Measurements from ENCODE around the gene FCRL2. TPM values are rescaled to one million over a fixed set of nuclear protein-coding genes. Genes with fewer than 3 reads are reported as not detected.

Gene FCRL2
- total RNA-seq, 4 donors from 2014 or later = 0.50 TPM; not detected in 3

- peaks cover 0 to 5% (median 0%) of the 10 kb centered on the region in 4 donors for H3K27me3 ChIP-seq
- intact Hi-C loops (cut with DNase I) = no loop called here
- WGBS = 67% methylated on average over 4 of the region's 4 CpGs
These were observed 79.0 kb downstream of the FCRL2 start for GRCh38 chr1:157697781-157698569.

GRCh38 chr1:157696966-157697628, 79.8 kb downstream of the FCRL2 start:
- TF ChIP-seq POLR2A (IDR thresholded peaks at IDR 0.05; ENCODE audit: low read depth) = no peak
- Histone ChIP-seq H3K27ac (replicated peaks in 1 of 4) (no peak overlapping the region), H3K36me3 (no peaks in the 10 kb centered on the region), H3K9me3 (no peaks in the 10 kb centered on the region), H3K27me3 (peaks cover 0 to 5% (median 0%) of the 10 kb centered on the region in 4 donors), H3K4me1 (no peaks in the 10 kb centered on the region), H3K4me3 (no peak overlapping the region)
- DNase-seq (ENCODE audit: extremely low spot score) = no peak
- WGBS = 62% methylated on average over 4 of the region's 4 CpGs
- intact Hi-C loops (cut with DNase I) = no loop called here

More at GRCh38 chr1:157697781-157698569, 79.0 kb downstream of the FCRL2 start:
- no peak for DNase-seq (ENCODE audit: extremely low spot score)
- Histone ChIP-seq H3K4me3 (no peak overlapping the region), H3K4me1 (no peaks in the 10 kb centered on the region), H3K27ac (replicated peaks in 1 of 4) (no peak overlapping the region), H3K36me3 (no peaks in the 10 kb centered on the region), H3K9me3 (no peaks in the 10 kb centered on the region)
- TF ChIP-seq POLR2A (IDR thresholded peaks at IDR 0.05; ENCODE audit: low read depth) = no peak
- TF ChIP-seq CTCF (IDR thresholded peaks at IDR 0.05) = no peak
- TF ChIP-seq POLR2AphosphoS5 (IDR thresholded peaks at IDR 0.05) = no peak
- no peak for TF ChIP-seq EP300 (IDR thresholded peaks at IDR 0.05)

Other genes starting within 250 kb of the FCRL2 start
- gene FCRL5, start 224.6 kb downstream of the FCRL2 start, total RNA-seq = under 1 TPM in 1 of 4 donors, not detected in 3; 0.50 TPM
- gene FCRL4, start 179.0 kb downstream of the FCRL2 start, total RNA-seq = not detected
- under 1 TPM in 1 of 4 donors, not detected in 3; 0.33 TPM for gene FCRL3, start 76.4 kb downstream of the FCRL2 start, total RNA-seq
- gene FCRL1, start 43.0 kb upstream of the FCRL2 start, total RNA-seq = under 1 TPM in 1 of 4 donors, not detected in 3; 0.66 TPM
- gene CD5L, start 64.7 kb upstream of the FCRL2 start, total RNA-seq = 1 to 10 TPM in 1 of 4 donors, not detected in 3; 1.2 TPM
- 10 to 100 TPM; 37.4 to 77.1 (median 54.6) TPM for gene KIRREL1, start 216.5 kb upstream of the FCRL2 start, total RNA-seq

All from esophagus muscularis mucosa (tissue), 4 donors.